NCI-H128 (cell line): ENCODE results near the gene DGLUCY.

ENCODE experiments used
- DNase-seq: peaks from one replicate; lab custom pipeline; 2025; ENCODE audit not compliant: unreplicated experiment; lab: John Stamatoyannopoulos, UW

The DGLUCY gene

DNA sequence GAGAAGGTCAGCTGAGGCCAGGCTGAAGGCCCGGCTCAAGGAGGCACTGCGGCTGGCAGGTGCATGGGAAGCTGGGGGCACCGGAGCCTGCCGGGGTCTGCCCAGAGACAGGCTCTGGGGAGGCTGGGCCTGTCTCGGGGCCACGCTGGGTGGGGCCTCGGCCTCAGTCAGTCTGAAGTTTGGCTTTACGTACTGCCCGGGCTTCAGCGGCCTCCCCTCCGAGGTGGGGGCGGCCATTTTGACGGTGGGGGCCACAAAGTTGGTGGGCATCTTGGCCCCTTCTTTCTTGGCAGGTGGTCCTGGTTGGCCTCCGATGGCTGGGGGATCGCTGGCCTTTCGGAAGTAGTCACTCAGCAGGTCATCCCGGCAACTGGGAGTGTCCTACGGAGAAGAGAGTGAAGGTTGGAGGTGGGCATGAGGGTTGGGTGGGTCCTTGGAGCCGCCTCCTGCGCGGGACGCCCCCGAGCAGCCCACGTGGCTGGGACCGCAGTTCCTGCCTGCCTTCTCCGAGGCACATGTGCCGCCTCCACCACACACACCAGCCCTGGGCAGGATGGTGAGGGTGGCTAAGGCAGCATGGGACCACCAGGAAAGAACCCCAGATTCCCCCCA, 159.5 kb downstream of the DGLUCY start:
- no peak for DNase-seq

DNA sequence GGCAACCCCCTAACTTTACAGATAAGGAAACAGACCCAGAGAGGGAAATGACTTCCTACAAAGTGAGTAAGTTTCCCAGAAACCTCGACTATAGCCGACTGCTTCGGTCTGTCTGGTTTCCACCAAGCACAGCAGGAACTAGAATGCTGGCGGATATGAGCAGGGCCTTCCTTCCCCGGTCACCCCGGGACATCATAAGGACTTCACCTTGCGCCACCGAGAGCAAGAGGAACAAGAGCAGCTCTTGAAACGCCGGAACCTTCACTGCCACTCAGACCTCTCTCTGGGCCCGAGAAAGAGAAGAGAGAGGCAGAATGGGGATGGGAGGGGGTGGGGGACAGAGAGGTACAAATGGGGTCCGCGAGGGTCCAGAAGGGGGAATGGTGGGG, 160.0 kb downstream of the DGLUCY start:
- DNase-seq, result no peak

DNA sequence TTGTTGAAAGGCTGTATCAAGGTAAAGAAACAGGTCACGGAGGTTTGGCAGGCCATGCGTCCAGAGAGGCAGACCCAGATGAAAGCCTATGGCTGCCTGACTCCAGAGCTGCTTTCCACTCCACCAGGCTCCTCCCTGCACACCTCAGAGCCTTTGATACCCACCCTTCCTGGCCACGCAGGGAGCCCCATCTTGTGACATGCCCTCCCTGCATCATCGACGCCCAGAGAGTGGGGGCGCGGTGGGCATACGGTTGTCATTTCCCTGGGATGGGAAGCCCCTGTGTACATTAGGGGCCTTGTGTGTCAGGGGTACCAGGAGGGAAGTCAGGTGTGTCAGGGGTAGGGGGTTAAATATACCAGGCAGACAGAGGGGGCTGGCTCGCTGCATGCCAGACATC, 160.9 kb downstream of the DGLUCY start:
- DNase-seq, result no peak
